Measurements from ENCODE around the gene TRIM3.

- TF ChIP-seq EZH2phosphoT487 (IDR thresholded peaks at IDR 0.05; ENCODE audit: unreplicated experiment) (no peak), CTCF (conservative IDR thresholded peaks at IDR 0.05; ENCODE audit: low read depth in 2 of 2) (no peak), REST (IDR thresholded peaks at IDR 0.05; ENCODE audit: unreplicated experiment) (no peak), ETS1 (IDR thresholded peaks at IDR 0.05) (no peak), EZH2 (IDR thresholded peaks at IDR 0.05; ENCODE audit: low read depth, unreplicated experiment) (no peak), POLR2AphosphoS5 (IDR thresholded peaks at IDR 0.05; ENCODE audit: low read depth) (no peak)
Measured at GRCh38 chr11:6523253-6523652, 49.5 kb upstream of the TRIM3 start.
